SK-N-MC (cell line): Measurements from ENCODE around the gene TSPAN13.

ENCODE experiments used
- EZH2 ChIP-seq: fragments of 200-600 bp; sonication (generic); IDR thresholded peaks from one replicate; pipeline ENCODE4 v1.6.1; 2017; ENCODE audit warnings: antibody characterized with exemption
- FOXP2 ChIP-seq: optimal IDR thresholded peaks from 2 replicates; pipeline ENCODE3; 2011; ENCODE audit warnings: mild to moderate bottlenecking, moderate library complexity; ENCODE audit not compliant: insufficient read depth; ENCODE audit errors: extremely low read length, control extremely low read depth
- POLR2AphosphoS5 ChIP-seq: IDR thresholded peaks from 2 replicates; pipeline ENCODE4 v1.6.1; 2012; ENCODE audit warnings: mild to moderate bottlenecking, low read depth, low read length, borderline replicate concordance

GRCh38 chr7:16762177-16762576 lies 8.6 kb downstream of the TSPAN13 start:
- TF ChIP-seq POLR2AphosphoS5 (no peak), EZH2 (no peak), FOXP2 (no peak)
